Right atrium auricular region (tissue), 2 donors: ENCODE results near the gene IGFL1. TPM values are rescaled to one million over a fixed set of nuclear protein-coding genes. Genes with fewer than 3 reads are reported as not detected.
"Not testable (repeated sequence)": the region's sequence is repeated elsewhere in the genome, so short reads cannot be mapped to it uniquely, and the experiment has no call there.

Experiments
- DNase-seq: peaks from one replicate; pipeline ENCODE4 v3.0.0-alpha.2; 2019; ENCODE audit warnings: low spot score
- H3K27ac ChIP-seq, 2 donors: fragments of 200-600 bp; sonication (generic); 1 replicate in 1 of 2; 2 replicates in 1 of 2; pipeline ENCODE4 v1.5.1; 2016 to 2019
- H3K27me3 ChIP-seq, 2 donors: fragments of 200-600 bp; sonication (generic); one replicate each; pipeline versions ENCODE4 v1.5.1 to v1.6.0; 2017 to 2019
- H3K36me3 ChIP-seq: fragments of 200-600 bp; sonication (generic); one replicate; pipeline ENCODE4 v1.5.1; 2016
- H3K4me1 ChIP-seq, 2 donors: fragments of 200-600 bp; sonication (generic); one replicate each; pipeline versions ENCODE4 v1.5.1 to v1.6.0; 2017 to 2019
- H3K4me3 ChIP-seq, 2 donors: fragments of 200-600 bp; sonication (generic); 1 replicate in 1 of 2; 2 replicates in 1 of 2; pipeline ENCODE4 v1.5.1; 2017 to 2019; ENCODE audit warnings: mild to moderate bottlenecking in 1 of 2, moderate library complexity in 1 of 2
- H3K9me3 ChIP-seq, 2 donors: fragments of 200-600 bp; sonication (generic); one replicate each; pipeline ENCODE4 v1.5.1; 2019
- total RNA-seq, 2 donors: library from RNA; depleted of rRNA; stranded (reverse); fragments of >200 nt; gene quantifications; one replicate each; pipeline ENCODE4 v1.1.0, GENCODE V29; 2016
- TF ChIP-seq, protein P1 (sequence below), 2 donors: fragments of 200-600 bp; sonication (generic); IDR thresholded peaks; one replicate each; pipeline ENCODE4 v1.5.1; 2019; ENCODE audit warnings: antibody characterized with exemption in 2 of 2

IGFL1 gene
- not detected for total RNA-seq

DNA sequence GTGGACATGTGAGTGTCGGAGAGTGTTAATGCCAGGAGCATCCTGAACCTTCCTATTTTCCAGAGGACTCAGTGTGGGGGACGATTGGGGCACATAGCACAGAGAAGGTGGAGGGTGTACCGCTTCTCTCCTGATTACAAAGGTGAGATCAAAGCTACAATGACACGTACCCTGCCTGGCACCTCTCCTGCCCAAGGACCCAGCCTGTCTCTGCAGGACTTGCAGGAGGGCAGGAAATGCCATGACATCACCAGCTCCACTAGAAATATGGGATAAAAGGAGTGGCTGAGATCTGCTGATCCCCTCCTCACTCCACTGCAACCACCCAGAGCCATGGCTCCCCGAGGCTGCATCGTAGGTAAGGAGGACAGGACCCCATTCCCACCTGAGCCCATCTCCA lies at the start of gene IGFL1:
IGFL1 (plus strand) TSS at position 301 of the 400 bp plus-strand sequence; CDS start at position 334, 33 bp downstream.
- Histone ChIP-seq H3K4me1 (no peaks in the 10 kb centered on the region), H3K4me3 (no peak within 1 kb of the TSS), H3K9me3 (no peaks in the 10 kb centered on the region), H3K27me3 (no peaks in the 10 kb centered on the region), H3K36me3 (no peaks in the 10 kb centered on the region), H3K27ac (no peak within 1 kb of the TSS)
- no peak for DNase-seq
- TF ChIP-seq, protein P1, sequence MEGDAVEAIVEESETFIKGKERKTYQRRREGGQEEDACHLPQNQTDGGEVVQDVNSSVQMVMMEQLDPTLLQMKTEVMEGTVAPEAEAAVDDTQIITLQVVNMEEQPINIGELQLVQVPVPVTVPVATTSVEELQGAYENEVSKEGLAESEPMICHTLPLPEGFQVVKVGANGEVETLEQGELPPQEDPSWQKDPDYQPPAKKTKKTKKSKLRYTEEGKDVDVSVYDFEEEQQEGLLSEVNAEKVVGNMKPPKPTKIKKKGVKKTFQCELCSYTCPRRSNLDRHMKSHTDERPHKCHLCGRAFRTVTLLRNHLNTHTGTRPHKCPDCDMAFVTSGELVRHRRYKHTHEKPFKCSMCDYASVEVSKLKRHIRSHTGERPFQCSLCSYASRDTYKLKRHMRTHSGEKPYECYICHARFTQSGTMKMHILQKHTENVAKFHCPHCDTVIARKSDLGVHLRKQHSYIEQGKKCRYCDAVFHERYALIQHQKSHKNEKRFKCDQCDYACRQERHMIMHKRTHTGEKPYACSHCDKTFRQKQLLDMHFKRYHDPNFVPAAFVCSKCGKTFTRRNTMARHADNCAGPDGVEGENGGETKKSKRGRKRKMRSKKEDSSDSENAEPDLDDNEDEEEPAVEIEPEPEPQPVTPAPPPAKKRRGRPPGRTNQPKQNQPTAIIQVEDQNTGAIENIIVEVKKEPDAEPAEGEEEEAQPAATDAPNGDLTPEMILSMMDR (IDR thresholded peaks at IDR 0.05), result no peak

DNA sequence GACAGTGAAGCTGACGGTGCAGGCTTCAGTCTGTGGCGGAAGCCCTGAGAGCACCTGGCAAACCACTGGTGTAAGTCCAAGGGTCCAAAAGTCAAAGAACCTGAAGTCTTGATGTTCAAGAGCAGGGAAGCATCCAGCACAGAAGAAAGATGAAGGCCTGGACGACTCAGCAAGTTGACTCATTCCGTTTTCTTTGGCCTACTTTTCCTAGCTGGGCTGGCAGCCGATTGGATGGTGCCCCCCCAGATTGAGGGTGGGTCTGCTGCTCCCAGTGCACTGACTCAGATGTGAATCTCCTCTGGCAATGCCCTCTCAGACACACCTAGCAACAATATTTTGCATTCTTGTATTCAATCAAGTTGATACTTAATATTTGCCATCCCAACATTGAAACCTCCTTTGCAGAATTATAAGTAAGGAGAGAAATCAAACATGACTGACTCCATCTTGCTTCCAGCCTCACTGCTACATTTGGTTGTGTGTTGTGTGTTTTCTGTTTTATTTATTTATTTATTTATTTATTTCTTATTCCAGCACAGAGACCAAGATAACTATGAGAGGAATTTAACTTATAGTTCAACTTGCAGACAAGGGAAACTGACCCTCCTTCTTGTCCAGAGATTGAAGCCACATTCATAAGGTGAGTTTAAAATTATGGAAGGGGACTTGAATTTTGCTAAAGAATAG lies 48.7 kb upstream of the IGFL1 start:
- TF ChIP-seq, protein P1 (IDR thresholded peaks at IDR 0.05), result no peak

DNA sequence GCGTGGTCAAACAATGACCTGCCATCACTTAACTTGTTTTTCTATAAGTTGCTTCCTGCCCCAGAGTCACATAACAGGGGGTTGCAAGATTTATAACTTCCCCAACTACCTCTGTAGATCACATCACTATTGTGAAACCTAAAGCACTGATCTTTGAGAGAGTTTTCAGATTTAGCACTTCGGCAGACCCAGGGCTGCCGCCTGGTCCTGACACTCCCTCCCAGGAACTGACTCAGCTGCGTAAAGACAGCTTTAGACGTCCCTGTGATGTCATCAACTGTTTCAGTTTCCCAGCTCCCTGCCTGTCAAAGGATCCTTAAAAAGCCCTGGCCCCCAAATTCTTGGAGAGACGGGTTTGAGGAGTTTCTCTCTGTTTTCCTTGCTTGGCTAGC lies 48.2 kb upstream of the IGFL1 start:
- TF ChIP-seq, protein P1 (IDR thresholded peaks at IDR 0.05), result no peak

More for the DNA sequence above, 48.7 kb upstream of the IGFL1 start:
- no peak overlapping the region for H3K4me3 ChIP-seq
- no peaks in the 10 kb centered on the region for H3K9me3 ChIP-seq
- H3K27ac ChIP-seq, result no peak overlapping the region
- H3K27me3 ChIP-seq, result no peaks in the 10 kb centered on the region
- DNase-seq, result no peak
- H3K36me3 ChIP-seq, result no peaks in the 10 kb centered on the region
- no peaks in the 10 kb centered on the region for H3K4me1 ChIP-seq

DNA sequence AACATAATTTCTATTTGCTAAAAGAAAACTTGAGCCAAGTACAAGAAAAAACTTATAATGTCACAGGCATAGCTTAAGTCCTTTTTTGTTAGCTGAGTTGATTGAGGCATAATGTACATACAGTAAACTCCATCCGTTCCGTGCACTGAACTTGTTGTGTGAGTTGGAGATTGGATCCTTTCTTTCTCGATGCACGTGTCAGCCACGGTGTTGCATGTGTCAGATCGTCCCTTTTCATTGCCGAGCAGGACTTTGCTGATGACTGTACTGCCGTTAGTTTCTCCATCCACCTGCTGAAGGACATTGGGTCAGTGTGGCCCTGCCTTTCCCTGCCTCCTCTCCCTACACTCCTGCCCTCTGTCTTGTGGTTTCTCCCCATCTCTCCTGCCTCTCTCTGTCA lies 47.1 kb upstream of the IGFL1 start:
- no peak for DNase-seq
- no peak overlapping the region for H3K27ac ChIP-seq
- peaks cover 0 to 7% of the 10 kb centered on the region in 2 donors for H3K4me1 ChIP-seq
- TF ChIP-seq, protein P1 (IDR thresholded peaks at IDR 0.05), result no peak
- H3K27me3 ChIP-seq, result no peaks in the 10 kb centered on the region
- no peak overlapping the region for H3K4me3 ChIP-seq
- no peaks in the 10 kb centered on the region for H3K36me3 ChIP-seq
- no peaks in the 10 kb centered on the region for H3K9me3 ChIP-seq

More for the DNA sequence above, 48.2 kb upstream of the IGFL1 start:
- H3K36me3 ChIP-seq, result no peaks in the 10 kb centered on the region
- H3K4me1 ChIP-seq, result peaks cover 0 to 3% of the 10 kb centered on the region in 2 donors
- H3K9me3 ChIP-seq, result no peaks in the 10 kb centered on the region
- no peak overlapping the region for H3K4me3 ChIP-seq
- DNase-seq, result no peak
- no peak overlapping the region for H3K27ac ChIP-seq
- no peaks in the 10 kb centered on the region for H3K27me3 ChIP-seq

DNA sequence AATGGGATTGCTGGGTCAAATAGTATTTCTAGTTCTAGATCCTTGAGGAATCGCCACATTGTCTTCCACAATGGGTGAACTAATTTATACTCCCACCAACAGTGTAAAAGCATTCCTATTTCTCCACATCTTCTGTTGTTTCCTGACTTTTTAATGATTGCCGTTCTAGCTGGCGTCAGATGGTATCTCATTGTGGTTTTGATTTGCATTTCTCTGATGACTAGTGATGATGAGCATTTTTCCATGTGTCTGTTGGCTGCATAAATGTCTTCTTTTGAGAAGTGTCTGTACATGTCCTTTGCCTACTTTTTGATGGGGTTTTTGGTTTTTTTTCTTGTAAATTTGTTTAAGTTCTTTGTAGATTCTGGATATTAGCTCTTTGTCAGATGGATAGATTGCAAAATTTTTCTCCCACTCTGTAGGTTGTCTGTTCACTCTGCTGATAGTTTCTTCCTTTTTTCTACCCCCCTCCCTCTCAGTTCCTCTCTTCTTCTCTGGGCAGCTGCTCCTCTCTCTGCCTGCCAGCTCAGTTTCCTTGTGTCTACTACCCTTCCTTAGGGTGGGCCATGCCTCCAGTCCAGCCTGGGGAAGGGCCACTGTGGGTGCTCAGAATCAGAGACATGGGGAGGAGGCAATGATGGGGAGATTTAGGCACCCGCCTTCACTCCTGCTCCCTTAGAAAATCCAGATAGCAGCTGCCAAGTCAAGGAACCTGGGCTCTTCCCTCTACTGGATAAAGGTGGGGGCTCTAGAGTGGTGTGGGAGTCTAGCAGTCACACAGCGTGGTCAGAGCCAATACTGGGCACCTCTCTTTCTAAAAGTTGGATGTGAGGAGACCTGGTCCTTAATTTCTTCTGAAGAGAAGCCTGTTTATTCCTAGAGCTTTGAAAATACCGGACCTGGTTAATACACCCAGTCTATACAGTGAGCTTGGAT lies 44.5 kb upstream of the IGFL1 start:
- not testable (repeated sequence) for H3K9me3 ChIP-seq, H3K27me3 ChIP-seq, H3K4me1 ChIP-seq, H3K4me3 ChIP-seq, H3K36me3 ChIP-seq, H3K27ac ChIP-seq, DNase-seq

DNA sequence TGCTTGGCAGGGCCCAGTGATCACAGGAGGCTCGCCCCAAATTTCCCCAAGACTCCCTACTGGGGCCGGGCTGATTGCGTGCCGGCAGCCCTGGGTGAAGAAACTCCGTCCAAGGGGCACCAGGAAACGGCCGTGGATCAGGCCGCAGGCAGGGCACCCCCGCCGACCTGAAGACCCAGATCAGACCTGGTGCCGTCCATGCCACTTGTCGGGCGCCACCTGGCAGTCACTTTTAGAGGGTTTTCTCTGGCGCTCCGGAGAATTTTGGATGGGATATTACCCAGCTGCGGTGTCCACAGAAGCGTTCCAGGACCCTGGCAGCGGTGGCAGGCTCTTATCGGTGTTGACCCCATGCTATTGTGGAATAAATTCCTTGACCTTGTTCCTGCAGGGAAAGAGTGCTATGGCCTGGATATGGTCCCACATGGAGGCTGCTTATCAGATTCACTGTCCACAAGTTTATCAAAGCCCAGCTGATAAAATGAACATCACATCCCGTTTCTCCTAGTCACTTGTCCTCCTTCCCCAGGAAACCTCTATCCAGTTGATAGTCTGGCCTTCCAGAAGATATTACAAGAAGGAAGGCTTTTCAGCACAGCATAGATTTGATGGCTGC lies 43.3 kb upstream of the IGFL1 start:
- TF ChIP-seq, protein P1 (IDR thresholded peaks at IDR 0.05), result no peak
- H3K36me3 ChIP-seq, result no peaks in the 10 kb centered on the region
- H3K27ac ChIP-seq, result no peak overlapping the region
- DNase-seq, result no peak
- H3K4me3 ChIP-seq, result no peak overlapping the region
- H3K9me3 ChIP-seq, result no peaks in the 10 kb centered on the region
- H3K27me3 ChIP-seq, result no peaks in the 10 kb centered on the region
- peaks cover 0 to 7% of the 10 kb centered on the region in 2 donors for H3K4me1 ChIP-seq
